Measurements from ENCODE around the gene OR2M2.

The OR2M2 gene

DNA sequence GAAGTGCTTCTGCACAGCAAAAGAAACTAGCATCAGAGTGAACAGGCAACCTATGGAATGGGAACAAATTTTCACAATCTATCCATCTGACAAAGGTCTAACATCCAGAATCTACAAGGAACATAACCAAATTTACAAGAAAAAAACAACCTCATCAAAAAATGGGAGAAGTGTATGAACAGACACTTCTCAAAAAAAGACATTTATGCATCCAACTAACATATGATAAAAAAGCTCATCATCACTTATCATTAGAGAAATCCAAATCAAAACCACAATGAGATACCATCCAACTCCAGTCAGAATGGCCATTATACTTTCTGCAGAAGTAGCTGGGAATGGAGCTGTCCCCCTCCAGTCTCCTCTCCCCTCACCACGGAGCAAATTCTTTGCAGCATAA is 19.5 kb downstream of the OR2M2 start:
- H3K4me1 ChIP-seq, result no peaks in the 10 kb centered on the region
- H3K79me2 ChIP-seq, result no peaks in the 10 kb centered on the region
- TF ChIP-seq, protein P1, sequence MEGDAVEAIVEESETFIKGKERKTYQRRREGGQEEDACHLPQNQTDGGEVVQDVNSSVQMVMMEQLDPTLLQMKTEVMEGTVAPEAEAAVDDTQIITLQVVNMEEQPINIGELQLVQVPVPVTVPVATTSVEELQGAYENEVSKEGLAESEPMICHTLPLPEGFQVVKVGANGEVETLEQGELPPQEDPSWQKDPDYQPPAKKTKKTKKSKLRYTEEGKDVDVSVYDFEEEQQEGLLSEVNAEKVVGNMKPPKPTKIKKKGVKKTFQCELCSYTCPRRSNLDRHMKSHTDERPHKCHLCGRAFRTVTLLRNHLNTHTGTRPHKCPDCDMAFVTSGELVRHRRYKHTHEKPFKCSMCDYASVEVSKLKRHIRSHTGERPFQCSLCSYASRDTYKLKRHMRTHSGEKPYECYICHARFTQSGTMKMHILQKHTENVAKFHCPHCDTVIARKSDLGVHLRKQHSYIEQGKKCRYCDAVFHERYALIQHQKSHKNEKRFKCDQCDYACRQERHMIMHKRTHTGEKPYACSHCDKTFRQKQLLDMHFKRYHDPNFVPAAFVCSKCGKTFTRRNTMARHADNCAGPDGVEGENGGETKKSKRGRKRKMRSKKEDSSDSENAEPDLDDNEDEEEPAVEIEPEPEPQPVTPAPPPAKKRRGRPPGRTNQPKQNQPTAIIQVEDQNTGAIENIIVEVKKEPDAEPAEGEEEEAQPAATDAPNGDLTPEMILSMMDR (IDR thresholded peaks at IDR 0.05), result no peak
- H3K36me3 ChIP-seq (ENCODE audit: control insufficient read depth, insufficient read depth, low read length), result no peaks in the 10 kb centered on the region
- no peak overlapping the region for H3K27ac ChIP-seq
- H3K27me3 ChIP-seq (ENCODE audit: control insufficient read depth, insufficient read depth, low read length), result no peaks in the 10 kb centered on the region
- no peak overlapping the region for H3K9ac ChIP-seq
- H3K9me3 ChIP-seq (ENCODE audit: control insufficient read depth, low read length), result no peaks in the 10 kb centered on the region
- H3K4me2 ChIP-seq (ENCODE audit: low read length), result no peak overlapping the region
- H3K4me3 ChIP-seq (ENCODE audit: low read depth, low read length), result no peak overlapping the region
- H2AFZ ChIP-seq, result no peak overlapping the region

DNA sequence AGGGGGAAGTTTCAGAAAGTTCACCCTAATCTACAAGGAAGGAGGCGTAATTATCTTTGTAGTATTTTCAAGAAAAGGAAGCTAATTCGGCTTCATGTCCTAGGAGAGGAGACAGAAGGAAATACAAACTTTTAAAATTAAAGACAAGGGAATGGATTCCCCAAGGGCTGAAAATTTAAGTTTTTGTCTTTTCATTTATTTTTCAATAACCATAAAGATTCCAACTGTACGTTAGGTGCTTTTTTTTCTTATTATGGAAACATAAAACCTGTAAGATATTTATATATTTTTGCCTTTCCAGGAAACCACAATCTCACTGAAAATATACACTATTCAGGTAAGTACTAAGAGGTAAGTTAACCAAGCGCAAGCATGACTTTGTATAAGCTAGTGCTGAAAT is 22.3 kb downstream of the OR2M2 start, which contains the start of gene OR2M3:
Gene OR2M3 (plus strand): TSS at position 301 of the 400 bp plus-strand sequence. CDS start 5,803 bp downstream, outside the sequence.
- H3K4me1 ChIP-seq, result no peaks in the 10 kb centered on the region
- no peak within 1 kb of the TSS for H3K4me2 ChIP-seq (ENCODE audit: low read length)
- H3K27ac ChIP-seq, result no peak within 1 kb of the TSS
- TF ChIP-seq, protein P1 (IDR thresholded peaks at IDR 0.05), result no peak
- H3K79me2 ChIP-seq, result no peaks in the 10 kb centered on the region
- no peak within 1 kb of the TSS for H2AFZ ChIP-seq
- H3K4me3 ChIP-seq (ENCODE audit: low read depth, low read length), result no peak within 1 kb of the TSS
- no peak within 1 kb of the TSS for H3K9ac ChIP-seq
- H3K27me3 ChIP-seq (ENCODE audit: control insufficient read depth, insufficient read depth, low read length), result no peaks in the 10 kb centered on the region
- no peaks in the 10 kb centered on the region for H3K36me3 ChIP-seq (ENCODE audit: control insufficient read depth, insufficient read depth, low read length)
- no peaks in the 10 kb centered on the region for H3K9me3 ChIP-seq (ENCODE audit: control insufficient read depth, low read length)

DNA sequence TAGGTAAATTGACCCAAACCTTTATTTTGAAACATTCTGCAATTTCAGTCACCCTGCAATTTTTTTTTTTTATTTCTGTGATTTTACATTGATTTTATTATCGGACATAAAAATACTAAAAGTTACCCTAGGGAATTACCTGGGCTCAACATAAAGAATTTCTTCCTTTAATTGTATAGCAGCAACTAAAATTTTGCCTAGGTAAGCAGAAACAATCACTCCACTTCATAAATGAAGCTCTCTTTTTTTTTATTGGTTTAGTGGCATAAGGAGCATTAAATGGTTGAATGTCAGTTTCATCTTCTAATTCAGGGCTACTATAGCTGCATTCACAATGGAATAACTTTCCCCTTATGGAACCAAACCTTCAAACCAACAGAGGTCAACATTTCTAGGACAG is 41.3 kb downstream of the OR2M2 start:
- Histone ChIP-seq H3K27me3 (ENCODE audit: control insufficient read depth, insufficient read depth, low read length) (no peaks in the 10 kb centered on the region), H3K4me3 (ENCODE audit: low read depth, low read length) (no peak overlapping the region), H3K9ac (no peak overlapping the region), H3K4me2 (ENCODE audit: low read length) (no peak overlapping the region), H3K36me3 (ENCODE audit: control insufficient read depth, insufficient read depth, low read length) (no peaks in the 10 kb centered on the region), H3K79me2 (no peaks in the 10 kb centered on the region), H3K27ac (no peak overlapping the region), H2AFZ (no peak overlapping the region), H3K4me1 (no peaks in the 10 kb centered on the region), H3K9me3 (ENCODE audit: control insufficient read depth, low read length) (no peaks in the 10 kb centered on the region)
- TF ChIP-seq, protein P1 (IDR thresholded peaks at IDR 0.05), result no peak

DNA sequence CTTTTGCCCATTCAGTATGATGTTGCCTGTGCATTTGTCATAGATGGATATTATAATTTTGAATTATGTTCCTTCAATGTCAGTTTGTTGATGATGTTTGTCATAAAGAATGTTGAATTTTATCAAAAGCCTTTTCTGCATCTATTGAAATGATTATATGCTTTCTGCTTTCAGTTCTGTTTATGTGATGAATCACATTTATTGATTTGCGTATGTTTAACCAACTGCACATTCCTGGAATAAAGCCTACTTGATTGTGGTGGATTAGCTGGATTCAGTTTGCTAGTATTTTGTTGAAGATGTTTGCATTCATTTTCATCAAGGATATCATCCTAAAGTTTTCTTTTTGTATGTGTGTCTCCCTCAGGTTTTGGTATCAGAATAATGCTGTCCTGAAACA is 50.9 kb downstream of the OR2M2 start:
- no peaks in the 10 kb centered on the region for H3K4me1 ChIP-seq
- no peak overlapping the region for H2AFZ ChIP-seq
- no peak overlapping the region for H3K27ac ChIP-seq
- no peak overlapping the region for H3K9ac ChIP-seq
- TF ChIP-seq, protein P1 (IDR thresholded peaks at IDR 0.05), result no peak
- no peak overlapping the region for H3K4me3 ChIP-seq (ENCODE audit: low read depth, low read length)
- H3K4me2 ChIP-seq (ENCODE audit: low read length), result no peak overlapping the region
- no peaks in the 10 kb centered on the region for H3K79me2 ChIP-seq
- no peaks in the 10 kb centered on the region for H3K9me3 ChIP-seq (ENCODE audit: control insufficient read depth, low read length)
- H3K27me3 ChIP-seq (ENCODE audit: control insufficient read depth, insufficient read depth, low read length), result no peaks in the 10 kb centered on the region
- no peaks in the 10 kb centered on the region for H3K36me3 ChIP-seq (ENCODE audit: control insufficient read depth, insufficient read depth, low read length)

DNA sequence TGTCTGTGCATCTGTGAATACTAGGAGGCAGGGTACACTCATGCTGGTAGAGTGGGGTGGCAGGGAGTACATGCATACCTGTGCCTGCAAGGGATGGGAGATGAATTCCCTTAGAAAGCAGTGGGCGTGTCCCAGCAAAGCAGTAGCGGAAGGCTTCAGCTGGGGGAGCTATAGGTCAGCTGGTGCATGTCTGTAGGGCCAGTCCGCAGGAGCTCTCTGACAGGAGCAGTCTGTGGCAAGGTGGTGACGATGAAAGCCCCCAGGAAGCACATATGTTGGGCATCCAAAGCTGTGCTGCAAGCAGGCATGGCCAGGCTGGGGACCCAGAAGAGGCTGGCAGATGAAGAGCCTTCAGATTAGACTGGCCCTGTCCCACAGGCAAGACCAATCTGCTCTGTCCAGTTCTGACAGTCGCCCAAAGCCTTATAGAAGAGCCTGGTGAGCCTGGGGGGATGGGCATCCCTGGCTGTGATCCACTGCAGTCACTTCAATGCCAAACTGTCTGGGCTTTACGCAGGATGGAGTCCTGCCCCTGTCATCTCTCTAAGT is 54.8 kb downstream of the OR2M2 start:
- TF ChIP-seq, protein P1 (IDR thresholded peaks at IDR 0.05), result no peak
- H3K79me2 ChIP-seq, result no peaks in the 10 kb centered on the region
- no peak overlapping the region for H2AFZ ChIP-seq
- H3K27ac ChIP-seq, result no peak overlapping the region
- no peaks in the 10 kb centered on the region for H3K36me3 ChIP-seq (ENCODE audit: control insufficient read depth, insufficient read depth, low read length)
- no peak overlapping the region for H3K9ac ChIP-seq
- H3K9me3 ChIP-seq (ENCODE audit: control insufficient read depth, low read length), result no peaks in the 10 kb centered on the region
- H3K4me2 ChIP-seq (ENCODE audit: low read length), result no peak overlapping the region
- H3K27me3 ChIP-seq (ENCODE audit: control insufficient read depth, insufficient read depth, low read length), result no peaks in the 10 kb centered on the region
- H3K4me3 ChIP-seq (ENCODE audit: low read depth, low read length), result no peak overlapping the region
- no peaks in the 10 kb centered on the region for H3K4me1 ChIP-seq
